K562 (cell line): Measurements from ENCODE around the gene PHF20. TPM values are rescaled to one million over a fixed set of nuclear protein-coding genes. Genes with fewer than 3 reads are reported as not detected.
A peak's percentile ranks its signal among the peaks of the same experiment; 100 is the strongest.

ENCODE experiments used
- ATAC-seq: fragments of 200-7000 bp; cut with Tn5 transposase; 3 replicates; pipeline ENCODE4 v1.9.1; 2020; ENCODE audit warnings: moderate library complexity
- BruUV-seq: library from RNA; stranded (reverse); fragments of 400-500 nt; replicated peaks from 2 replicates; lab custom pipeline; 2021; lab: Mats Ljungman, UMichigan
- CTCF ChIA-PET: fragments of 300-600 bp; formaldehyde crosslinking; extraction: SDS; loops from one replicate; lab custom pipeline; 2021; ENCODE audit warnings: low intra/inter-chr PET ratio; lab: Yijun Ruan, JAX
- POLR2A ChIA-PET: fragments of 300-600, 350-650 bp; sonication (Branson Sonifier 250); formaldehyde crosslinking; extraction: SDS; loops from one replicate; lab custom pipeline; 2021; ENCODE audit warnings: antibody characterized with exemption, inconsistent platforms; lab: Yijun Ruan, JAX
- DNase-seq, 4 experiments: peaks; one replicate each; pipeline versions ENCODE4 v3.0.0 to v3.0.0-alpha.2; 2011 to 2018; ENCODE audit warnings: low spot score in 3 of 4, mixed read lengths in 3 of 4; ENCODE audit errors: extremely low read depth in 1 of 4
- FAIRE-seq: peaks from 2 replicates; lab custom pipeline; 2011; peaks lifted over from hg19 to GRCh38; lab: Jason Lieb, UNC
- H2AFZ ChIP-seq: 2 replicates; pipeline ENCODE4 v1.6.0; 2011; ENCODE audit warnings: low read depth, low read length, control low read depth, inconsistent platforms
- H3K27ac ChIP-seq: fragments of 200-600 bp; 3 replicates; pipeline ENCODE4 v1.8.0; 2011; ENCODE audit warnings: low read depth, mild to moderate bottlenecking, control low read depth, inconsistent platforms, low read length, moderate library complexity, mixed read lengths; ENCODE audit errors: extremely low read depth
- H3K27me3 ChIP-seq, 2 experiments: fragments of 300-600 bp in 1 of 2; 2 replicates in 1 of 2; 3 replicates in 1 of 2; pipeline versions ENCODE4 v1.6.0 to v1.8.0; 2011; ENCODE audit warnings: inconsistent platforms in 2 of 2, low read length in 2 of 2, mild to moderate bottlenecking in 1 of 2, mixed read lengths in 1 of 2, moderate library complexity in 1 of 2; ENCODE audit not compliant: control insufficient read depth in 2 of 2, insufficient read depth in 2 of 2
- H3K36me3 ChIP-seq: fragments of 300-600 bp; 3 replicates; pipeline ENCODE4 v1.8.0; 2011; ENCODE audit warnings: mild to moderate bottlenecking, low read length, inconsistent platforms; ENCODE audit not compliant: control insufficient read depth, insufficient read depth
- H3K4me1 ChIP-seq, 2 experiments: fragments of 200-600 bp in 1 of 2; replicated peaks in 1 of 2; 2 replicates in 1 of 2; 3 replicates in 1 of 2; pipeline versions ENCODE4 v1.5.1 to v1.8.0; 2011; ENCODE audit warnings: inconsistent platforms in 2 of 2, low read length in 2 of 2, mild to moderate bottlenecking in 1 of 2, mixed read lengths in 1 of 2, moderate library complexity in 1 of 2; ENCODE audit not compliant: control insufficient read depth in 2 of 2, insufficient read depth in 2 of 2
- H3K4me2 ChIP-seq: 2 replicates; pipeline ENCODE4 v1.6.1; 2011; ENCODE audit warnings: low read length, control low read depth, inconsistent platforms, mixed read lengths; ENCODE audit not compliant: insufficient read depth
- H3K4me3 ChIP-seq: fragments of 200-600 bp; sonication (generic), shearing (Covaris generic); 2 replicates; pipeline ENCODE4 v1.5.1; 2016; ENCODE audit warnings: control low read depth, inconsistent platforms
- H3K79me2 ChIP-seq: fragments of 200-600 bp; 3 replicates; pipeline ENCODE4 v1.8.0; 2011; ENCODE audit warnings: low read length, inconsistent platforms; ENCODE audit not compliant: control insufficient read depth, insufficient read depth
- H3K9ac ChIP-seq, 2 experiments: 2 replicates each; pipeline versions ENCODE4 v1.6.0 to v1.6.1; 2011; ENCODE audit warnings: low read depth in 2 of 2, low read length in 2 of 2, control low read depth in 1 of 2, inconsistent platforms in 1 of 2, mild to moderate bottlenecking in 1 of 2, mixed read lengths in 1 of 2; ENCODE audit not compliant: insufficient read depth in 1 of 2
- H3K9me1 ChIP-seq: one replicate; pipeline ENCODE4 v1.6.0; 2011; ENCODE audit warnings: inconsistent platforms, mild to moderate bottlenecking, low read length, moderate library complexity; ENCODE audit not compliant: control insufficient read depth, insufficient read depth
- H3K9me3 ChIP-seq: replicated peaks from 2 replicates; pipeline ENCODE4 v1.5.1; 2011; ENCODE audit warnings: low read depth, low read length, inconsistent platforms; ENCODE audit not compliant: control insufficient read depth, insufficient read depth
- H4K20me1 ChIP-seq: replicated peaks from 2 replicates; pipeline ENCODE4 v1.6.1; 2011; ENCODE audit warnings: low read length, inconsistent platforms, mixed read lengths; ENCODE audit not compliant: control insufficient read depth, insufficient read depth
- RBFOX2 ChIP-seq: fragments of 200-400 bp; formaldehyde crosslinking; IDR thresholded peaks from 2 replicates; pipeline ENCODE4 v1.6.1; 2017; ENCODE audit warnings: low read depth, mild to moderate bottlenecking, low read length, moderate library complexity
- RBM22 ChIP-seq: fragments of 200-400 bp; formaldehyde crosslinking; IDR thresholded peaks from 2 replicates; pipeline ENCODE4 v1.6.1; 2018; ENCODE audit warnings: low read length, low read depth; ENCODE audit not compliant: poor library complexity, severe bottlenecking
- SMARCB1 ChIP-seq: IDR thresholded peaks from 2 replicates; pipeline ENCODE4 v1.6.1; 2011; ENCODE audit warnings: improper control_type of control experiment, low read depth; ENCODE audit not compliant: insufficient read length
- TFAM ChIP-seq: fragments of 250-450 bp; sonication (Bioruptor Pico); conservative IDR thresholded peaks from 2 replicates; pipeline ENCODE4 v1.5.0; 2021; ENCODE audit warnings: mild to moderate bottlenecking, moderate library complexity
- ZFP1 ChIP-seq: fragments of 450-650 bp; formaldehyde crosslinking; IDR thresholded peaks from 2 replicates; pipeline ENCODE4 v1.4.0; 2020; ENCODE audit warnings: mild to moderate bottlenecking, mixed read lengths
- ZNF3 ChIP-seq: fragments of 250-450 bp; sonication (Bioruptor Pico); IDR thresholded peaks from 2 replicates; pipeline ENCODE4 v1.5.0; 2021; ENCODE audit warnings: mild to moderate bottlenecking, moderate library complexity
- ZNF668 ChIP-seq: fragments of 250-450 bp; sonication (Bioruptor Pico); IDR thresholded peaks from 2 replicates; pipeline ENCODE4 v1.8.0; 2022; ENCODE audit warnings: mild to moderate bottlenecking, inconsistent platforms
- WGBS: fragments of 100-300 bp; shearing (Covaris generic); methylation state at CpG from one replicate; pipeline ENCODE4 v1.1.6; 2016; ENCODE audit warnings: low coverage, mixed read lengths; ENCODE audit not compliant: insufficient coverage; ENCODE audit errors: missing lambda C conversion rate; 5-methylcytosine and 5-hydroxymethylcytosine counted together
- in situ Hi-C: fragments of 300-500 bp; cut with MboI; formaldehyde crosslinking; loops from 4 replicates; pipeline ENCODE4 v1.15.0; 2018; ENCODE audit warnings: inconsistent platforms, mixed read lengths
- intact Hi-C: fragments of 100-400 bp; cut with micrococcal nuclease; formaldehyde crosslinking; loops from 2 replicates; pipeline ENCODE4 v1.14.2; 2022
- polyA plus RNA-seq, 8 experiments: library from polyadenylated mRNA; depleted of rRNA in 4 of 8; stranded (reverse) in 5 of 8; unstranded in 3 of 8; fragments of >200 nt; fragmentation: Nextera tagmentation in 2 of 8; fragmentation: Illumina TruSeq in 1 of 8; extraction: Ambion mirVana in 2 of 8; extraction: Trizol in 1 of 8; gene quantifications; 2 replicates each; pipeline versions ENCODE4 v1.2.1 to v1.2.3, GENCODE V29; 2011 to 2014; ENCODE audit warnings: inconsistent platforms in 1 of 8, missing spikeins in 1 of 8
- total RNA-seq, 7 experiments: library from RNA; depleted of rRNA in 6 of 7; stranded (reverse); fragments of >200 nt in 6 of 7; fragmentation: Illumina TruSeq in 2 of 7; extraction: Trizol in 2 of 7; gene quantifications; 2 replicates each; pipeline versions ENCODE4 v1.2.1 to v1.2.3, GENCODE V29; 2011 to 2021; ENCODE audit warnings: low replicate concordance in 1 of 7
- TF ChIP-seq, protein P1 (sequence below): sonication (generic); formaldehyde crosslinking; IDR thresholded peaks from 2 replicates; pipeline ENCODE4 v1.8.1; 2023; ENCODE audit warnings: mild to moderate bottlenecking, missing genetic modification reagents, moderate library complexity
- TF ChIP-seq, protein P2 (sequence below), 2 experiments: fragments of 150-350 bp in 1 of 2; IDR thresholded peaks; 2 replicates each; pipeline ENCODE4 v1.6.1; 2012 to 2016; ENCODE audit warnings: low read depth in 2 of 2, low read length in 2 of 2, mild to moderate bottlenecking in 1 of 2, moderate library complexity in 1 of 2

Gene PHF20
- total and polyA plus RNA-seq, 9 of the 15 experiments (the other 6 are each of a cell fraction or from before 2014, with no cell fraction given) = 49.9 to 196 (median 70.7) TPM

DNA sequence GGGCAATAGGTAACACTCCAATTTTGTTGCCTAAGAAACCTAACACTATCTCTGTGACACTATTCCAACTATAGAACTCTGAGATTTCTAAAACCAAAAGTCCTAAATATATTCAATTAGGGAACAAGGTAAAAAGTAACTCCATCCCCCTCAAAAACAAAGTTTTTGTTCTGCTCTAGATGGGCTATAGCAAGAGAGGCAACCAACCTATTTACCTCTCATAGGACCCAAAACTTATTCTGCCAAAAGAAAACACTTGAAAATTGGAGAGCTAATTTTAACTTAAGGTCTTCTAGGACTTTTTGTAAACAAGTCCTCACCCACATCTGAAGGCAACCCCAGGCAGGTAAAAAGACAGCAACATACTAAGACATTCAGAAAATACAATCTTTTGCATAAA is 37.4 kb upstream of the PHF20 start:
- no peak for FAIRE-seq
- H3K27ac ChIP-seq = no peak overlapping the region
- no peak for DNase-seq
- peaks cover 100% of the 10 kb centered on the region for H3K36me3 ChIP-seq
- no peak overlapping the region for H3K9ac ChIP-seq
- peaks cover 56% of the 10 kb centered on the region for H4K20me1 ChIP-seq
- peaks cover 100% of the 10 kb centered on the region for H3K79me2 ChIP-seq
- ChIA-PET CTCF (interaction anchor here (0.6 kb wide), 1 partner anchor 12 kb away, joined by 4 read pairs; no protein-coding TSS in a partner anchor), POLR2A (interaction anchor here (0.6 to 2.7 kb wide), 9 partner anchors 9 to 258 kb away, joined by 3 to 12 read pairs (median 5); partner anchors contain the start of gene SCAND1)
- no peak overlapping the region for H3K4me3 ChIP-seq
- no peaks in the 10 kb centered on the region for H3K9me1 ChIP-seq
- in situ Hi-C loops (no loop called here), intact Hi-C loops (no loop called here)
- peaks cover 0 to 9% of the 10 kb centered on the region in 2 experiments; a peak in 2 of 5 replicates for H3K4me1 ChIP-seq
- no peak for TF ChIP-seq SMARCB1
- BruUV-seq = no TSS peak
- H3K4me2 ChIP-seq = no peak overlapping the region
- ATAC-seq = no peak
- H3K27me3 ChIP-seq = no peaks in the 10 kb centered on the region
- H3K9me3 ChIP-seq = no peaks in the 10 kb centered on the region
- H2AFZ ChIP-seq = no peak overlapping the region

DNA sequence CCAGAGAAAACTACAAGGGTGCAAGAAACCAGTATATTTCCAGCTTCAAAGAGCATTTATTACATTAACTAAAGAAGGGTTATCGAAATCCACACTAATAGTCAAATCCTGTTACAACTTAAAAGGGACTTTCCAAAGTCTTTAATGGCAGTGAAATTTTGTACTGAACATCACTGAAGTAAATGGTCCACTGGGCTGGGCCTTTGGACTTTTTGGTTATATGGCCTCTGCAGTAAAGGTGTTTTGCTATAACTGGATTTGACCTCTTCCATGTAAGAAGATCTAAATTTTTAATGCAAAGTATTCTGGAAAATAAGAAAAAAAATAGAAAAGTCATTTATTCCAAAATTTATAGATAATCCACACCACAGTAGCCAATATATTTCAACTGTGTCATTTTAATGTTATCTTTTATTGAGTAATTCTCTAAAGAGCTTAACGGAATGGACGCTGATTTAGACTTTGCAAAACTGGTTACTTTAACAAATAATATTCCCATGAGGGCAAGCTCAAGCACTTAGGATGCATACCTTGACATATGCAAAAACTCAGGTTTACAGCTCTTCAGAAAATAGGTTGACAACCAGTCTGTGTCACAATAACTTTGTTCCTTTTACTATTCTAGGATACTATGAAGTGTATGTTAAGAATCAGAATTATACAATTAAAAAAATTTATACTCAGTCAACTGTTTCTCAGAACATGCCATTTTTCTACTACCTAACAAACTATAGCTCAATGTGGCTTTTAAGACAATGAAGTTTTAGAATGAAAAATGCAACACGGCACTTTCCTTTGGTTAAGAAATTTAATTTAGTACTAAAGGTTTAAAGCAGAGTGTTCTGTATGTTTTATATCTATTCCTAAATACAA is 36.8 kb upstream of the PHF20 start:
- DNase-seq (no peak), FAIRE-seq (no peak), ATAC-seq (no peak)
- H3K9me3 ChIP-seq = no peaks in the 10 kb centered on the region
- no peak overlapping the region for H3K9ac ChIP-seq
- intact Hi-C loops (no loop called here), in situ Hi-C loops (no loop called here)
- peaks cover 59% of the 10 kb centered on the region for H4K20me1 ChIP-seq
- H3K4me1 ChIP-seq = peaks cover 0 to 10% of the 10 kb centered on the region in 2 experiments; a peak in 2 of 5 replicates
- CTCF ChIA-PET = interaction anchor here (0.6 kb wide), 1 partner anchor 13 kb away, joined by 4 read pairs; no protein-coding TSS in a partner anchor
- no peaks in the 10 kb centered on the region for H3K9me1 ChIP-seq
- no peak overlapping the region for H3K4me3 ChIP-seq
- POLR2A ChIA-PET = interaction anchor here (0.6 to 2.7 kb wide), 10 partner anchors 9 to 258 kb away, joined by 3 to 12 read pairs (median 4); partner anchors contain the start of gene PHF20
- 95% methylated on average over 4 of the region's 4 CpGs for WGBS
- no TSS peak for BruUV-seq
- H3K79me2 ChIP-seq = peaks cover 100% of the 10 kb centered on the region
- H2AFZ ChIP-seq = no peak overlapping the region
- H3K4me2 ChIP-seq = no peak overlapping the region
- H3K36me3 ChIP-seq = peaks cover 100% of the 10 kb centered on the region
- H3K27ac ChIP-seq = no peak overlapping the region
- H3K27me3 ChIP-seq = no peaks in the 10 kb centered on the region
- no peak for TF ChIP-seq ZNF3 (CRISPR knock-in tag)
- TF ChIP-seq, protein P1, sequence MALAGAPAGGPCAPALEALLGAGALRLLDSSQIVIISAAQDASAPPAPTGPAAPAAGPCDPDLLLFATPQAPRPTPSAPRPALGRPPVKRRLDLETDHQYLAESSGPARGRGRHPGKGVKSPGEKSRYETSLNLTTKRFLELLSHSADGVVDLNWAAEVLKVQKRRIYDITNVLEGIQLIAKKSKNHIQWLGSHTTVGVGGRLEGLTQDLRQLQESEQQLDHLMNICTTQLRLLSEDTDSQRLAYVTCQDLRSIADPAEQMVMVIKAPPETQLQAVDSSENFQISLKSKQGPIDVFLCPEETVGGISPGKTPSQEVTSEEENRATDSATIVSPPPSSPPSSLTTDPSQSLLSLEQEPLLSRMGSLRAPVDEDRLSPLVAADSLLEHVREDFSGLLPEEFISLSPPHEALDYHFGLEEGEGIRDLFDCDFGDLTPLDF (CRISPR knock-in tag) = no peak
- peak; percentile 41 for TF ChIP-seq RBM22
- no peak for TF ChIP-seq TFAM (CRISPR knock-in tag)
- TF ChIP-seq, protein P2, sequence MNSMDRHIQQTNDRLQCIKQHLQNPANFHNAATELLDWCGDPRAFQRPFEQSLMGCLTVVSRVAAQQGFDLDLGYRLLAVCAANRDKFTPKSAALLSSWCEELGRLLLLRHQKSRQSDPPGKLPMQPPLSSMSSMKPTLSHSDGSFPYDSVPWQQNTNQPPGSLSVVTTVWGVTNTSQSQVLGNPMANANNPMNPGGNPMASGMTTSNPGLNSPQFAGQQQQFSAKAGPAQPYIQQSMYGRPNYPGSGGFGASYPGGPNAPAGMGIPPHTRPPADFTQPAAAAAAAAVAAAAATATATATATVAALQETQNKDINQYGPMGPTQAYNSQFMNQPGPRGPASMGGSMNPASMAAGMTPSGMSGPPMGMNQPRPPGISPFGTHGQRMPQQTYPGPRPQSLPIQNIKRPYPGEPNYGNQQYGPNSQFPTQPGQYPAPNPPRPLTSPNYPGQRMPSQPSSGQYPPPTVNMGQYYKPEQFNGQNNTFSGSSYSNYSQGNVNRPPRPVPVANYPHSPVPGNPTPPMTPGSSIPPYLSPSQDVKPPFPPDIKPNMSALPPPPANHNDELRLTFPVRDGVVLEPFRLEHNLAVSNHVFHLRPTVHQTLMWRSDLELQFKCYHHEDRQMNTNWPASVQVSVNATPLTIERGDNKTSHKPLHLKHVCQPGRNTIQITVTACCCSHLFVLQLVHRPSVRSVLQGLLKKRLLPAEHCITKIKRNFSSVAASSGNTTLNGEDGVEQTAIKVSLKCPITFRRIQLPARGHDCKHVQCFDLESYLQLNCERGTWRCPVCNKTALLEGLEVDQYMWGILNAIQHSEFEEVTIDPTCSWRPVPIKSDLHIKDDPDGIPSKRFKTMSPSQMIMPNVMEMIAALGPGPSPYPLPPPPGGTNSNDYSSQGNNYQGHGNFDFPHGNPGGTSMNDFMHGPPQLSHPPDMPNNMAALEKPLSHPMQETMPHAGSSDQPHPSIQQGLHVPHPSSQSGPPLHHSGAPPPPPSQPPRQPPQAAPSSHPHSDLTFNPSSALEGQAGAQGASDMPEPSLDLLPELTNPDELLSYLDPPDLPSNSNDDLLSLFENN (IDR thresholded peaks at IDR 0.05; ENCODE audit: low read depth in 2 of 2, low read length in 2 of 2) = no peak
- peak; percentile 56 for TF ChIP-seq RBFOX2
- TF ChIP-seq ZNF668 (CRISPR knock-in tag) = no peak
- no peak for TF ChIP-seq ZFP1 (CRISPR knock-in tag)
